Karpas-422 (cell line): Measurements from ENCODE around the gene DNAH11. TPM values are rescaled to one million over a fixed set of nuclear protein-coding genes. Genes with fewer than 3 reads are reported as not detected.
A peak's percentile ranks its signal among the peaks of the same experiment; 100 is the strongest.

Experiments
- DNase-seq: peaks from one replicate; pipeline ENCODE4 v3.0.0-alpha.2; 2015
- H2AFZ ChIP-seq: fragments of 200-600 bp; sonication (generic); 2 replicates; pipeline ENCODE4 v1.6.1; 2014; ENCODE audit warnings: antibody characterized with exemption, low read length, mixed read lengths
- H3K27ac ChIP-seq: fragments of 200-600 bp; sonication (generic); 2 replicates; pipeline ENCODE4 v1.5.1; 2014; ENCODE audit warnings: mild to moderate bottlenecking, low read length, moderate library complexity
- H3K27me3 ChIP-seq: fragments of 200-600 bp; sonication (generic); 2 replicates; pipeline ENCODE4 v1.6.1; 2014; ENCODE audit warnings: low read length, mixed read lengths
- H3K36me3 ChIP-seq: fragments of 200-600 bp; sonication (generic); 2 replicates; pipeline ENCODE4 v1.6.1; 2014; ENCODE audit warnings: low read length, mixed read lengths; ENCODE audit not compliant: insufficient read depth
- H3K4me1 ChIP-seq: fragments of 200-600 bp; sonication (generic); 2 replicates; pipeline ENCODE4 v1.6.1; 2014; ENCODE audit warnings: mild to moderate bottlenecking, low read length, mixed read lengths
- H3K4me2 ChIP-seq: fragments of 200-600 bp; sonication (generic); 2 replicates; pipeline ENCODE4 v1.6.1; 2014; ENCODE audit warnings: low read length, low read depth, mild to moderate bottlenecking; ENCODE audit not compliant: poor library complexity, severe bottlenecking
- H3K4me3 ChIP-seq: fragments of 200-600 bp; sonication (generic); 2 replicates; pipeline ENCODE4 v1.5.1; 2014; ENCODE audit warnings: mild to moderate bottlenecking, antibody characterized with exemption, low read length, mixed read lengths
- H3K79me2 ChIP-seq: fragments of 200-600 bp; sonication (generic); 2 replicates; pipeline ENCODE4 v1.6.1; 2014; ENCODE audit warnings: mild to moderate bottlenecking, low read length, mixed read lengths
- H3K9ac ChIP-seq: fragments of 200-600 bp; sonication (generic); 2 replicates; pipeline ENCODE4 v1.6.0; 2014; ENCODE audit warnings: low read length
- H3K9me2 ChIP-seq: fragments of 200-600 bp; sonication (generic), shearing (Covaris generic); replicated peaks from 2 replicates; pipeline ENCODE4 v1.6.0; 2014; ENCODE audit warnings: mild to moderate bottlenecking, low read length, moderate library complexity; ENCODE audit not compliant: insufficient read depth
- H3K9me3 ChIP-seq: fragments of 300-700, 200-600 bp; sonication (generic); 2 replicates; pipeline ENCODE4 v1.6.1; 2014; ENCODE audit warnings: low read length, mixed read lengths
- H4K20me1 ChIP-seq: fragments of 200-600 bp; sonication (generic); 2 replicates; pipeline ENCODE4 v1.6.1; 2014; ENCODE audit warnings: mild to moderate bottlenecking, antibody characterized with exemption, low read length, low read depth; ENCODE audit not compliant: insufficient read depth
- total RNA-seq: library from RNA; depleted of rRNA; stranded (reverse); fragments of >200 nt; shearing (Covaris generic); gene quantifications from 2 replicates; pipeline ENCODE4 v1.2.3, GENCODE V29; 2014; ENCODE audit warnings: low replicate concordance; rRNA removed

The DNAH11 gene
- total RNA-seq, 1 experiment from 2014 or later = 0.04 TPM

DNA sequence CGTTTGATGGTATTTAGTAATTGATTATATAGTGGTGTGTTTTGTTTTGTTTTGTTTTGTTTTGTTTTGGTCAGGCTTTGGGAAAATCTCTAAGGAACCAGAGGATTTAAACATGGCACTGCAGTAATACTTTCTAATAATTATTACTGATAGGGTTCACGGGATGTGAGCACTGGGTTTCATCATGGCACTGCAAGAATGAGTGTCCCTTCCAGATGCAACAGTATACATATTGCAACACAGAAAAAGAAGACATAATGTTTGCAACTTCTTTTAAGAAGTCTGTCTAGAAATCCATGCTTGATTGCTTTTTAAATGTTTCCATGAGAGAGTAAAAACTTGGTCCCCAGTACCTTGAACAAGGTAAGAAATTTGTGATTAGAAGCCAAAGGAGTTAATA is 405.1 kb downstream of the DNAH11 start:
- no peaks in the 10 kb centered on the region for H3K9me2 ChIP-seq
- H2AFZ ChIP-seq = no peak overlapping the region
- H3K4me2 ChIP-seq = peak overlapping the region; percentile 94
- H3K27ac ChIP-seq = no peak overlapping the region
- no peak overlapping the region for H3K9ac ChIP-seq
- no peaks in the 10 kb centered on the region for H3K27me3 ChIP-seq
- H3K4me1 ChIP-seq = peaks cover 50% of the 10 kb centered on the region
- H3K9me3 ChIP-seq = no peaks in the 10 kb centered on the region
- H3K36me3 ChIP-seq = no peaks in the 10 kb centered on the region
- H3K79me2 ChIP-seq = peaks cover 23% of the 10 kb centered on the region
- 0 out of 2 replicates have a peak, but pooled peaks cover 4% of the 10 kb centered on the region for H4K20me1 ChIP-seq
- no peak overlapping the region for H3K4me3 ChIP-seq
- no peak for DNase-seq

DNA sequence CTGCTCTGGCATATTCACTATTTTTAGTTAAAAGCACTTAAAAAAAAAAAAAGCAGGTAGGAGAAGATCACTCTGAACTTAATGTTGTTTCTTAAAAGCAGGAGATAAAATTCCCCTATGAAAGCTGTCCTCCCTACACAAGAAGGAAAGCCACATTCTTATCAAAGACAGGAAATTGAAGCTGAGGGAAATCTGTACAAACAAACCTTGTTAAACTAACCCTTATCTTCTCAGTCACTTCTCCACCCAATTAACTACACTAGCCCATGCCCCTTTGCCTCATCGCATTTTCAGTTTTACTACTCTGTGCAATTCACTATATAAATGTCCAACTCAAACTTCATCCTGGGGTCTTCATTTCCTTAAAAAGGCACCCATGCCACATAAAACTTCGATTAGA is 405.5 kb downstream of the DNAH11 start:
- DNase-seq = no peak
- no peak overlapping the region for H3K4me3 ChIP-seq
- no peak overlapping the region for H3K9ac ChIP-seq
- H3K27me3 ChIP-seq = no peaks in the 10 kb centered on the region
- H3K9me2 ChIP-seq = no peaks in the 10 kb centered on the region
- no peak overlapping the region for H3K27ac ChIP-seq
- no peak overlapping the region; the same call in 1 of the 2 replicates for H2AFZ ChIP-seq
- no peaks in the 10 kb centered on the region for H3K9me3 ChIP-seq
- peaks cover 19% of the 10 kb centered on the region for H3K79me2 ChIP-seq
- H3K4me2 ChIP-seq = no peak overlapping the region
- peaks cover 46% of the 10 kb centered on the region for H3K4me1 ChIP-seq
- H3K36me3 ChIP-seq = no peaks in the 10 kb centered on the region
- H4K20me1 ChIP-seq = 0 out of 2 replicates have a peak, but pooled peaks cover 4% of the 10 kb centered on the region

DNA sequence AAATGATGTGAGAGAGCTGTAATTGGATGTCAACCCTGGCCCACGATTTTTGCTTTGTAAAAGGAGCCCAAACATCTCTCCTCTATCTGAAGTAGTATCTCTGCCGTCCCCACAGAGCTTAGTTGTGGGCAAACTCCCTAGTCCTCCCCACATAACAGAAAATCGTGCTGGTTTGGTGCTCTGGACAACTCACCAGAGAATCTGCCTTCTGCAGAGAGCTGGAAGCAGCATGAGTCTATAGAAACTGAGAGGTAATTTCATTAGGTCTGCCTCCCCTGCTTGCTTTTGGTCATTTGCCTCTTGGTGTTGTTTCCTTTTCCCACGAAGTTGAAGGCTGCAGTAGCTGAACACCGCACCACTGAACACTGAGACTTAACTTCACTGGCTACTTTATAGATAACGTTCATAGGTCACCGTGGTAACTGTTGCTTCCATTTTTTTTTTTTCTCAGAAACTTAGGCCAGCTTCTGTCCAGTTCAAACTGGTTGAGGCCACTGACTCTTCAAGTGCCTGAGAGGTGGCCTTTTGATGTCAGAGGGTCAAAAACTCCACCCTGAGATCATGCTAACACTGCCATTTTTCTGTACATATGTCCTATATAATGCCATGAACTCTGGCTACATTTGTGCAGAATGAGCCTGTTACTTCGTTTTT is 406.2 kb downstream of the DNAH11 start:
- no peak overlapping the region for H3K4me3 ChIP-seq
- peaks cover 12% of the 10 kb centered on the region for H3K79me2 ChIP-seq
- no peak overlapping the region for H3K4me2 ChIP-seq
- no peak overlapping the region for H3K9ac ChIP-seq
- no peaks in the 10 kb centered on the region for H4K20me1 ChIP-seq
- peaks cover 39% of the 10 kb centered on the region for H3K4me1 ChIP-seq
- no peaks in the 10 kb centered on the region for H3K36me3 ChIP-seq
- H3K27me3 ChIP-seq = no peaks in the 10 kb centered on the region
- no peaks in the 10 kb centered on the region for H3K9me2 ChIP-seq
- DNase-seq = no peak
- H3K9me3 ChIP-seq = no peaks in the 10 kb centered on the region
- H3K27ac ChIP-seq = no peak overlapping the region
- peak overlapping the region; percentile 3; the same call in 1 of the 2 replicates for H2AFZ ChIP-seq

Other genes with a start within 250 kb of the DNAH11 start
- gene SP4, start 115.0 kb upstream of the DNAH11 start, total RNA-seq = 8.9 and 33.4 TPM in 2 replicates